ENCODE data around the gene PIN1. TPM values are rescaled to one million over a fixed set of nuclear protein-coding genes. Genes with fewer than 3 reads are reported as not detected.

Gene PIN1
- total RNA-seq, 1 donor from 2014 or later = 114 TPM

- H3K4me3 ChIP-seq (ENCODE audit: low read depth, low read length) = no peak overlapping the region
- TF ChIP-seq CTCF (conservative IDR thresholded peaks at IDR 0.05; ENCODE audit: low read depth, low read length) = no peak
- no peak for DNase-seq (ENCODE audit: low read depth)
These were observed 36.0 kb upstream of the PIN1 start for GRCh38 chr19:9799162-9799561.

GRCh38 chr19:9801976-9802375, 33.1 kb upstream of the PIN1 start:
- TF ChIP-seq CTCF (conservative IDR thresholded peaks at IDR 0.05; ENCODE audit: low read depth, low read length) = no peak
- no peak for DNase-seq (ENCODE audit: low read depth)
- no peak overlapping the region for H3K4me3 ChIP-seq (ENCODE audit: low read depth, low read length)

GRCh38 chr19:9806803-9807202, 28.3 kb upstream of the PIN1 start:
- no peak overlapping the region for H3K4me3 ChIP-seq (ENCODE audit: low read depth, low read length)
- no peak for TF ChIP-seq CTCF (conservative IDR thresholded peaks at IDR 0.05; ENCODE audit: low read depth, low read length)
- no peak for DNase-seq (ENCODE audit: low read depth)

- no peak for DNase-seq (ENCODE audit: low read depth)
- no peak overlapping the region for H3K4me3 ChIP-seq (ENCODE audit: low read depth, low read length)
- no peak for TF ChIP-seq CTCF (conservative IDR thresholded peaks at IDR 0.05; ENCODE audit: low read depth, low read length)
These were observed 26.0 kb upstream of the PIN1 start for GRCh38 chr19:9808855-9809824.

GRCh38 chr19:9811139-9811538, 24.0 kb upstream of the PIN1 start:
- no peak overlapping the region for H3K4me3 ChIP-seq (ENCODE audit: low read depth, low read length)
- DNase-seq (ENCODE audit: low read depth) = no peak
- no peak for TF ChIP-seq CTCF (conservative IDR thresholded peaks at IDR 0.05; ENCODE audit: low read depth, low read length)

GRCh38 chr19:9818175-9818733, 16.9 kb upstream of the PIN1 start:
- TF ChIP-seq CTCF (conservative IDR thresholded peaks at IDR 0.05; ENCODE audit: low read depth, low read length) = no peak
- no peak for DNase-seq (ENCODE audit: low read depth)
- peak overlapping the region; percentile 94 for H3K4me3 ChIP-seq (ENCODE audit: low read depth, low read length)

Data from epithelial cell of proximal tubule (primary cell).